ENCODE data around the gene C21orf91. TPM values are rescaled to one million over a fixed set of nuclear protein-coding genes. Genes with fewer than 3 reads are reported as not detected.
A peak's percentile ranks its signal among the peaks of the same experiment; 100 is the strongest.

C21orf91 gene
- total RNA-seq (10.2 TPM), polyA plus RNA-seq (ENCODE audit: insufficient read depth in 1 of 8, insufficient read length in 8 of 8, low replicate concordance in 1 of 8) (10 to 100 TPM; 10.6 to 20.5 (median 14.9) TPM)
- long read RNA-seq, donor 1, full-length matches to known transcripts = 3 of 3 reads
- long read RNA-seq, donor 1, partial matches to known transcripts = 0 of 3 reads
- long read RNA-seq, donor 1, other reads (novel, unspliced or antisense) = 0 of 3 reads
- long read RNA-seq, donor 2 = 0 reads
- long read RNA-seq, donor 3, full-length matches to known transcripts = 2 of 2 reads
- long read RNA-seq, donor 3, partial matches to known transcripts = 0 of 2 reads
- long read RNA-seq, donor 3, other reads (novel, unspliced or antisense) = 0 of 2 reads
- long read RNA-seq, donor 4, full-length matches to known transcripts = 5 of 5 reads
- long read RNA-seq, donor 4, partial matches to known transcripts = 0 of 5 reads
- long read RNA-seq, donor 4, other reads (novel, unspliced or antisense) = 0 of 5 reads
- long read RNA-seq, donor 5, full-length matches to known transcripts = 6 of 19 reads
- long read RNA-seq, donor 5, partial matches to known transcripts = 13 of 19 reads
- long read RNA-seq, donor 5, other reads (novel, unspliced or antisense) = 0 of 19 reads
- long read RNA-seq, donor 6, full-length matches to known transcripts = 5 of 5 reads
- long read RNA-seq, donor 6, partial matches to known transcripts = 0 of 5 reads
- long read RNA-seq, donor 6, other reads (novel, unspliced or antisense) = 0 of 5 reads
- long read RNA-seq, donor 7, full-length matches to known transcripts = 3 of 8 reads
- long read RNA-seq, donor 7, partial matches to known transcripts = 5 of 8 reads
- long read RNA-seq, donor 7, other reads (novel, unspliced or antisense) = 0 of 8 reads
- long read RNA-seq, donor 8, full-length matches to known transcripts = 4 of 4 reads
- long read RNA-seq, donor 8, partial matches to known transcripts = 0 of 4 reads
- long read RNA-seq, donor 8, other reads (novel, unspliced or antisense) = 0 of 4 reads
- long read RNA-seq, donor 9, full-length matches to known transcripts = 5 of 5 reads
- long read RNA-seq, donor 9, partial matches to known transcripts = 0 of 5 reads
- long read RNA-seq, donor 9, other reads (novel, unspliced or antisense) = 0 of 5 reads
- long read RNA-seq, donor 10, full-length matches to known transcripts = 1 of 1 reads
- long read RNA-seq, donor 10, partial matches to known transcripts = 0 of 1 reads
- long read RNA-seq, donor 10, other reads (novel, unspliced or antisense) = 0 of 1 reads
- long read RNA-seq, donor 11, full-length matches to known transcripts = 2 of 7 reads
- long read RNA-seq, donor 11, partial matches to known transcripts = 5 of 7 reads
- long read RNA-seq, donor 11, other reads (novel, unspliced or antisense) = 0 of 7 reads

DNA sequence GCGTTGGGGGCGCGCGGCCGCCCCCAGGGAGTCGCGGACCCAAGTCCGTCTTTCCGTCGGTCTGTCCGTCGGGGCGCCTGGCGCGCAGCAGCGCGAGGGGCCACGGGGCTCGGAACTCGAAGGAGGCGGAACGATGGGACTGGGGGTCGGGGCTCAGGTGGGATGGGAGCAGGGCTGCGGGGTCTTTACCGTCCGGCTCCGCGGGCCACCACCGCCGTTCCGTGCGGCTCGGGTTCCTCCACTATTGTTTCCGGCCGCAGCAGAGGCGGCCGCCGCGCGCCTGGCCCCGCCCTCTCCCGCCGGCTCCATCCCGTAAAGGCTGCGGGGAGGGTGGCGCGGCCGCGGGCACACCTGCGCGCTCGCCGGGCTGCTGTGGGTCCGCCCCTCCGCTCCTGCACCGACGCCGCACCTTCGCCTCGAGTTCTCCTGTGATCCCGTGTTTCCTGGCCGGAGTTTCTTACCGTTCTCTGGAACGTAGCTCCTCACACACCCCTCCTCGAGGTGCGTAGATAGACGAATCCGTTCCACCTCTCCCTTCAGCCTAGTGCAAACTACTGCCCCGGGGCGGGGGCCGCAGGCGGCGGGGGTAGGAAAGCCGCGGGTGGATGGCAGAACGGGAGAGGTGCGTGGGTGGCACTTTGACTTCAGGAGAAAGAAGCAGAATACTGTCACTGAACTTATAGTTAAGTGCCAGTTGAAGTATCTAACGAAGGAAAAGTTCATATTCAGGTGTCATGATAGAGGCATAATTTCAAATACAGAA lies at the start of gene C21orf91:
Gene C21orf91, minus strand, starts transcription at position 243 of the 763 bp plus-strand sequence. CDS start 1,038 bp downstream, outside the sequence.
- DNase-seq = peak; percentile 97
- H3K4me3 ChIP-seq (ENCODE audit: low read length) = peak within 1 kb of the TSS; percentile 78
- peaks cover 10% of the 10 kb centered on the region for H3K36me3 ChIP-seq (ENCODE audit: control insufficient read depth, insufficient read depth, low read length)
- H3K9me3 ChIP-seq (replicated peaks; ENCODE audit: control insufficient read depth, low read depth, low read length) = no peaks in the 10 kb centered on the region
- peak within 1 kb of the TSS; percentile 92 for H3K27ac ChIP-seq (ENCODE audit: low read length)
- under 1% methylated on average over 68 of the region's 78 CpGs for WGBS (ENCODE audit: insufficient coverage)
- no peaks in the 10 kb centered on the region for H3K27me3 ChIP-seq (ENCODE audit: control insufficient read depth, insufficient read depth, low read length)
- peaks cover 2% of the 10 kb centered on the region for H3K4me1 ChIP-seq (ENCODE audit: control insufficient read depth, insufficient read depth, low read length)

DNA sequence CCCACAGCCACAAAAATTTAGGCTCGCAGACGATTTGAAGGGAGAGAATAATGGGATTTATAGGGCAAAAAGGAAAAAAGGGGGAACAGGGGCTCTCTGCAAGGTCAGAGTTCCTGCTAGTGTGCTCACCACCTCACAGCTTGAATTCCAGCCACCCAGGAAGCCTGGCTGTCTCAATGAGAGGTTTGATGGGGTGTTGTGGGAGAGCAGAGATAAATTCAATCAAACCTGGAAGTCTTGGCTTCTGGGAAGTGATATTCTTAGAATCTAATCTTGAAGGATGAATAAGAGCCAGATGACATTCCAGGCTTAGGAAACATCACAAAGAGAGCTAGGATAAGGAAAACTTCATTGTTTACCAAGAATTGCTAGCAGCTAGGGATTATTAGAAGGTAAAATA lies 47.4 kb upstream of the C21orf91 start:
- H3K4me3 ChIP-seq (ENCODE audit: low read length) = no peak overlapping the region
- no peaks in the 10 kb centered on the region for H3K36me3 ChIP-seq (ENCODE audit: control insufficient read depth, insufficient read depth, low read length)
- no peaks in the 10 kb centered on the region for H3K4me1 ChIP-seq (ENCODE audit: control insufficient read depth, insufficient read depth, low read length)
- DNase-seq = peak; percentile 7
- H3K27me3 ChIP-seq (ENCODE audit: control insufficient read depth, insufficient read depth, low read length) = no peaks in the 10 kb centered on the region
- 90% methylated on average over 2 of the region's 2 CpGs for whole genome bisulfite sequencing (ENCODE audit: insufficient coverage)
- H3K27ac ChIP-seq (ENCODE audit: low read length) = no peak overlapping the region
- H3K9me3 ChIP-seq (replicated peaks; ENCODE audit: control insufficient read depth, low read depth, low read length) = no peaks in the 10 kb centered on the region

DNA sequence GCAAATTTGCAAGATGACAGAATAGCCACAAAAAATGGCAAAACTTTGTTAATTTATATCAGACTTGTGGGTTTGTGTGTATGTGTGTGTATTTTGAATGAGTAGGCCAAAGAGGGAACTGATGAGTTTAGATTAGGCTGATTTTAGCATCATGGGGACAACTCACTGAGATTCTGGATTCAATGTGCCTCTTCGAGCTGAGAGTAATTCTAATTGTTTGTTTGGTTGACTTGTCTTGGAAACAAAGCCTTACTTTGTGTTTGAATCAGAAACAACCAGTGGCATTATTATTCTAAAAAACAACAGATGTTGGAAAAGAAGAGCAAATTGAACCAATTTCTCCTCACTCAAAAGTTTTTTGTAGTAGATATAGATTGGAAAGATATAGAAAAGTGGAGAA lies 40.5 kb upstream of the C21orf91 start:
- no peaks in the 10 kb centered on the region for H3K27me3 ChIP-seq (ENCODE audit: control insufficient read depth, insufficient read depth, low read length)
- no peak for DNase-seq
- no peaks in the 10 kb centered on the region for H3K36me3 ChIP-seq (ENCODE audit: control insufficient read depth, insufficient read depth, low read length)
- H3K9me3 ChIP-seq (replicated peaks; ENCODE audit: control insufficient read depth, low read depth, low read length) = no peaks in the 10 kb centered on the region
- no CpG with 5 or more reads among the region's 1 CpG for WGBS (ENCODE audit: insufficient coverage)
- no peaks in the 10 kb centered on the region for H3K4me1 ChIP-seq (ENCODE audit: control insufficient read depth, insufficient read depth, low read length)
- H3K4me3 ChIP-seq (ENCODE audit: low read length) = no peak overlapping the region
- no peak overlapping the region for H3K27ac ChIP-seq (ENCODE audit: low read length)

GRCh38 chr21:17858747-17859146 lies 39.6 kb upstream of the C21orf91 start:
- Histone ChIP-seq H3K27me3 (ENCODE audit: control insufficient read depth, insufficient read depth, low read length) (no peaks in the 10 kb centered on the region), H3K9me3 (replicated peaks; ENCODE audit: control insufficient read depth, low read depth, low read length) (no peaks in the 10 kb centered on the region), H3K4me1 (ENCODE audit: control insufficient read depth, insufficient read depth, low read length) (no peaks in the 10 kb centered on the region), H3K36me3 (ENCODE audit: control insufficient read depth, insufficient read depth, low read length) (no peaks in the 10 kb centered on the region), H3K27ac (ENCODE audit: low read length) (no peak overlapping the region), H3K4me3 (ENCODE audit: low read length) (no peak overlapping the region)
- WGBS (ENCODE audit: insufficient coverage) = 71% methylated on average over 1 of the region's 2 CpGs
- no peak for DNase-seq

- Histone ChIP-seq H3K27me3 (ENCODE audit: control insufficient read depth, insufficient read depth, low read length) (no peaks in the 10 kb centered on the region), H3K9me3 (replicated peaks; ENCODE audit: control insufficient read depth, low read depth, low read length) (no peaks in the 10 kb centered on the region), H3K36me3 (ENCODE audit: control insufficient read depth, insufficient read depth, low read length) (no peaks in the 10 kb centered on the region), H3K4me1 (ENCODE audit: control insufficient read depth, insufficient read depth, low read length) (no peaks in the 10 kb centered on the region), H3K4me3 (ENCODE audit: low read length) (no peak overlapping the region), H3K27ac (ENCODE audit: low read length) (no peak overlapping the region)
- DNase-seq = no peak
- no CpG with 5 or more reads among the region's 3 CpGs for WGBS (ENCODE audit: insufficient coverage)
Measured at GRCh38 chr21:17854745-17855144, 35.6 kb upstream of the C21orf91 start.

- H3K27ac ChIP-seq (ENCODE audit: low read length) = no peak overlapping the region
- WGBS (ENCODE audit: insufficient coverage) = 86% methylated on average over 7 of the region's 9 CpGs
- no peaks in the 10 kb centered on the region for H3K9me3 ChIP-seq (replicated peaks; ENCODE audit: control insufficient read depth, low read depth, low read length)
- no peaks in the 10 kb centered on the region for H3K36me3 ChIP-seq (ENCODE audit: control insufficient read depth, insufficient read depth, low read length)
- H3K4me3 ChIP-seq (ENCODE audit: low read length) = no peak overlapping the region
- DNase-seq = no peak
- no peaks in the 10 kb centered on the region for H3K27me3 ChIP-seq (ENCODE audit: control insufficient read depth, insufficient read depth, low read length)
- H3K4me1 ChIP-seq (ENCODE audit: control insufficient read depth, insufficient read depth, low read length) = no peaks in the 10 kb centered on the region
Measured at GRCh38 chr21:17853393-17854275, 34.5 kb upstream of the C21orf91 start.

DNA sequence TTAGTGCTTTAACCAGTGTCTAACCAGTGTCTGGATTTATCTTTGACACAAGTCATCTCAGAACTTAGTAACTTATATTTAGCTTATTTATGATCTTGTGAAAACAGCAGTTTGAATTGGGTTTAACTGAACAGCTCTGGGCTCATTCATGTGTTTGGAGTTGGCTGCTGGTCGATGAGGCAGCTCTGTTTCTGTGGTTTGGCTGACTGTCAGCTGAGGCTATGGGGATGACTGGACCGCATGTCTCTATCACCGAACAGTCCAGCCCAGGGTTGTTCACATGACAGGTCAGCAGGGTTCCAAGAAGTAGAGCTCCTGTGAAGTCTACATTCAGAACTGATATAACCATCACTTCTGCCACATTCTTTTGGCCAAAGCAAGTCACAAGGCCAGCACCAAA lies 29.1 kb upstream of the C21orf91 start:
- DNase-seq = peak; percentile 27
- no peaks in the 10 kb centered on the region for H3K36me3 ChIP-seq (ENCODE audit: control insufficient read depth, insufficient read depth, low read length)
- WGBS (ENCODE audit: insufficient coverage) = 27% methylated on average over 2 of the region's 3 CpGs

GRCh38 chr21:17841103-17841502 lies 21.9 kb upstream of the C21orf91 start:
- H3K9me3 ChIP-seq (replicated peaks; ENCODE audit: control insufficient read depth, low read depth, low read length) = no peaks in the 10 kb centered on the region
- no peaks in the 10 kb centered on the region for H3K27me3 ChIP-seq (ENCODE audit: control insufficient read depth, insufficient read depth, low read length)
- H3K36me3 ChIP-seq (ENCODE audit: control insufficient read depth, insufficient read depth, low read length) = no peaks in the 10 kb centered on the region
- no peak overlapping the region for H3K4me3 ChIP-seq (ENCODE audit: low read length)
- no peak for DNase-seq
- no peak overlapping the region for H3K27ac ChIP-seq (ENCODE audit: low read length)
- H3K4me1 ChIP-seq (ENCODE audit: control insufficient read depth, insufficient read depth, low read length) = no peaks in the 10 kb centered on the region

More for the DNA sequence above, 29.1 kb upstream of the C21orf91 start:
- H3K27ac ChIP-seq (ENCODE audit: low read length) = no peak overlapping the region
- no peaks in the 10 kb centered on the region for H3K9me3 ChIP-seq (replicated peaks; ENCODE audit: control insufficient read depth, low read depth, low read length)
- H3K27me3 ChIP-seq (ENCODE audit: control insufficient read depth, insufficient read depth, low read length) = no peaks in the 10 kb centered on the region
- no peaks in the 10 kb centered on the region for H3K4me1 ChIP-seq (ENCODE audit: control insufficient read depth, insufficient read depth, low read length)
- H3K4me3 ChIP-seq (ENCODE audit: low read length) = no peak overlapping the region

All from muscle of leg (tissue), 16 donors.